Aortic smooth muscle cell (primary cell): Measurements from ENCODE around the gene COL8A2. TPM values are rescaled to one million over a fixed set of nuclear protein-coding genes. Genes with fewer than 3 reads are reported as not detected.

Experiments used
- total RNA-seq: library from RNA; depleted of rRNA; stranded (reverse); fragments of >200 nt; gene quantifications from 2 replicates; pipeline ENCODE4 v1.2.3, GENCODE V29; 2014

COL8A2 gene
- total RNA-seq: 5.7 and 5.9 TPM in 2 replicates

DNA sequence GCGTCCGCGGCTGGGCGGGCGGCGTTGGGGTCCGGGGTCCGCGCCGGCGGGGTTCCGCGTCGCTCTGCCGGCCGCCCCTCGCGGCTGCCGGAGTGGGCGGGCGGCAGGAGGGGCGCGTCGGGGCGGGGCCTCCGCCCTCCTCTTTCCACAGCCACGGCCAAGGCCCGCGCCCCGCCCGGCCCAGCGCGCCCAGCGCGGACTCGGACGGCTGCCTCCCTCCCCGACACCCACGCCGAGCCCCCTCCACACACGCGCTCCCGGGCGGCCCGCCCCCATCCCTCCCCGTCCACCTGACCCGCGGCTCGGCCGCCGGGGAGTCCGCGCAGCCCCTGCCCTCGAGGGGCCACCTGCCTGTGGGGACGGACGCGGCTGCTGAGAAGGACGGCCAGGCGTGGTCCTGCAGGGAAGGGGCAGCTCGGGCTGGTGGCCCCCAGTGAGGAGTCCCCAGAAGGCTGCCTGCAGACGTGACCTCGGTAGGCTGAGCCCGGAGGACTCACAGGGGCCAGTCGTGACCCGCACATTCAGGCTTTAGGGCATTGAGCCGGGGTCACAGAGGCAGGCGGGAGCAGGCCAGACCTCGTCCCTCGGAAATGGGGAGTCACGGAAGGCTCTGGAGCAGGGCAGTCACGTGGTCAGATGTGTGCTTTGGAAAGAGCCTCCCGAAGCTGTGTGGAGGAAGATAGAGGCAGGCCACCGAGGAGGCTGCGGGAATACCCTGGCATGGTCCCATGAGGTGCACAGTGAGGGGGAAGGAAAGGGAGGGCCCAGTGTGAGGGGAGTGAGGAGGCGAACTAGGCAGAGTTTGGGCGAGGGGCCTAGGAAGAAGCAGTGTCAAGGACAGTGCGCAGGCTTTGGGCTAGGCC lies at the start of gene COL8A2:
Gene COL8A2, minus strand, starts transcription at position 94 of the 863 bp plus-strand sequence. CDS start 24,980 bp downstream, outside the sequence.

DNA sequence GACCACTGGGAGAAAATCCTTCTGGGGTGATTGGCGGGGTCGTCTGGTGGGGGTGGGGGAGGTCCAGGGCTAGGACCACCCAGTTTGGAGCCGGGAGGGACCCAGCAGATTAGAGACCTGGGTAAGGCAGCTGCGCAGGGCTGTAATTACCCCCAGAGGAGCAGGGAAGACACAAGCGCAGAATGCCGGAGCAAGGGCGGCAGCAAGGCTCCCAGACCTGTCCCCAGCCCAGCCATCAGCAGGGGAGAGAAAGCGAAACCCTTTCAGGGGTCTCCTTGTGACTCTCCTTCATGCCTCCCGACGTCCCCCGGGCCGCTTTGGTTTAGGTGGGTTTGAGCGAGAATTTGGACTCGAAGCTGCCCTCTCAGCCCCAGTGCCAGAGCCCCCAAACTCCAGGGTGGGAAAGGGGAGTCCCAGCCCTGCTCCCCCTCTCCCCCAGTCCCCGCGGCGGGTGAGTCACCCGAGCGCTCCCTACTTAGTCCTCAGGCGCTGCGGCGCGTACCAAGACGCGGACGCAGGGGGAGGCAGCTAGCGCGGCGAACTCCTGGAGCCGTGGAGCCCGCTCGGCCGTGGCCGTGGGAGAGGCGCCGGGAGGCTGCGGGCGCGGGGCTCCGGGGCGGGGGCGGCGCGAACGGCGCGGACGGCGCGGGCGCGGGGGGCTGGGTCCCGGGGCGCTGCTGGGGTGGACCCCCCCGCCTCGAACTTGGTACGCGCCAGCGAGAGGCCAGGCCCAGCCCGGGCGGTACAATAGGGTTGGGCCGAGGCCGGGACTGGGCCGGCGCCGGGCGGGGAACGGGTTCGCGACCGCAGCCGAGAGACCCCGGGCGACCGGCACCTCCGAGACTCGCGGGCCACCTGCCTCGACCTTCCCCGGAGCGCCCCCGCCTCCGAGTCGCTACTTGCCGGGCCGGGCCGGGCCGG lies 30.6 kb upstream of the COL8A2 start, which contains the start of gene MAP7D1:
Gene MAP7D1, plus strand, starts transcription at position 753 of the 921 bp plus-strand sequence. CDS start 258 bp downstream, outside the sequence.

DNA sequence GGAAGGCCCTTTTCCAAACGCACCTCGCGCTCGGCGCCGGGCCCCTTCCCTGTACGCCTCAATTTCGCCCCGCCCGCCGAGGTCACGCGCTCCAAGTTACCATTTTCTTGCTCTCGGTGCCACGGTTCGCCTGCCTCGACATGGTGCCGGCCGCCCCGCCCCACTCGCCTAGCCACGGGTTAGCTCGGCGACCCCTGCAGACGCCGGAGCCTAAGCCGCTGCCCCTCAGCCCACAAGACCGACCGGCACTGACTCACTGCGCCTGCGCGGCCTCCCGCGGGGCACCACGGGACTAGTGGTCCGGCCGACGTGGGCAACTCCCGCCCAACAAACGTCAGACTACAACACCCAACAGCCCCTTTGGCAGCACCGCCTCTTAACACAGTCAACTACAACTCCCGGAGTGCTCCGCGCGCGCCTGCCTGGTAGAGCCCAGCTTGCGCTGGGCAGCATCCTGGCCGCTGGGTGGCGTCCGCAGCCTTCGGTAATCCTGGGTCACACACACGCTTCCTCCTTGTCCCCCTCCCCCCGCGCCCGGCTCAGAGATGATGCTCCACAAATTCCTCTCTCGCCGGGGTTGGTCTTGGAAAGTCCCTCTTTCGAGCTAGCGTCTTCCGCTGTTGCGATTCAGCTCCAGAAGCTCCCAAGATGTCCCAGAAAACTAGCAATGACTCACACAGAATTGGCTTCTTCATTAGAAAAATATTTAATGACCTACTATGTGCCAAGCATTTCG lies 24.4 kb upstream of the COL8A2 start, which contains the start of gene TRAPPC3:
Gene TRAPPC3, minus strand, starts transcription at position 250 of the 736 bp plus-strand sequence. Its CDS starts 108 bp downstream, at position 142.

DNA sequence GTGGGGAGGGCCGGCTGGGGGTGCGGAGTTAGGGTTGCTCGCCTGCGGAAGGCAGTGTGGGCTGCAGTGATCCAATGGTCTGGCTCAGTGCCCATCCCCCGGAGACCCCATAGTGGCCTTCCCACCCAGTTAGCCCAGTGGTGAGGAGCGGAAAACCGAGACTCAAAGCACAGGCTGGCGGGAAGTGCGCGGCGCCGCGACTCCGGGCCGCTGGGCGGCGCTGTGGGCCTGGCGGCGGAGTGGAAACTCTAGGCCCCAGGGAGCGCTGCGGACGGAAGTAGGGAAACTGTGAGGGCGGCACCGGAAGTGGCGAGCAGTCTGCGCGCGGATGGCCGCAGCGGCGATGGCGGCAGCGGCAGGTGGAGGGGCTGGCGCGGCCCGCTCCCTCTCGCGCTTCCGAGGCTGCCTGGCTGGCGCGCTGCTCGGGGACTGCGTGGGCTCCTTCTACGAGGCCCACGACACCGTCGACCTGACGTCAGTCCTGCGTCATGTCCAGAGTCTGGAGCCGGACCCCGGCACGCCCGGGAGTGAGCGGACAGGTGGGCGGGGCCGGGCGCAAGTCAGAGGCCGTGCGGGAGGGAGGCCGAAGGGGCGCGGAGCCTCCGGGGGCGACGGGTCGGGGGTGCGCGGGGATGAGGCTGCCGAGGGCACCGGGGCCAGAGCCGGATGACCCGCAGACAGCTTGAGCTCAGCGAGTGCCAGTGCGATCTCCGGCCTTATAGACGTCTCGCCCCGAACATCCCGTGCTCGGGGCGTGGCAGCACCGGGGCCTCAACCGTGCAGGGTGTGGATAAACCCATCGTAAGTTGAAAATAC lies 36.2 kb downstream of the COL8A2 start, which contains the start of gene ADPRS:
Gene ADPRS, plus strand, starts transcription at position 316 of the 816 bp plus-strand sequence. Its CDS starts 13 bp downstream, at position 329.

DNA sequence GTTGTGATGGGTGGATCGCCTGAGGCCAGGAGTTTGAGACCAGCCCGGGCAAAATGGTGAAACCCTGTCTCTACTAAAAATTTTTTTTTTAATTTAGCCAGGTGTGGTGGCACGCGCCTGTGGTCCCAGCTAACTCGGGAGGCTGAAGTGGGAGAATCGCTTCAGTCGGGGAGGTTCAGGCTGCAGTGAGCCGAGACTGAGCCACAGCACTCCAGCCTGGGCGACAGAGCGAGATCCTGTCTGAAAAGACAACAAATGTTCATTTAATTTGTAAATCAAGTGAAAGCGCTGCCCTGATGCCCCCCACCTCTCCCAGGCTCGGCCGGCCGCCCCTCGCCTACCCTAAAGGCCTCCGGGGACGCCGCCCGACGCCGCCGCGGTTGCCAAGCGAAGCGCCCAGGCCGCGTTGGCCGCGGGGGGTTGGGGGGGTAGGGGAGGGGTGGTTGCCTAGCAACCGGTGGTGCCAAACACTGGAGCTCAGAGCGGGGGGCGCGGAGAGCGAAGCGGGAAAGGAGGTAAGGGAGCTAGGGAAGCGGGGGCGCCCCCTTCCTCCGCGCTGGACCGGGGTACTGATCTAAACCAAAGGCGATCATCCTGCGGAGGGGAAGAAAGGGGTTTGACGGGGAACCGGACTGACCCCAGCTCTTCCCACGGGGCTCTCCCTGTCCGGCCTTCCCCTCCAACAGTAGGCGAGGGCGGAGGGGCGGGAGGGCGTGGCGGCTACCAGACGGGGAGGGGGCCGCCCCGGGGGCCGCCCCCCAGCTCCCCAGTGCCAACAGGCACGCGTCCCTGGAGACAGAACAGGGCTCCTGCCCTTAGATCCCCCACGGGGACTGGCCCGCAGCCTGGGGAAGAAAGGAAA lies 41.2 kb downstream of the COL8A2 start, which contains the start of gene TEKT2:
Gene TEKT2, plus strand, starts transcription at position 460 of the 862 bp plus-strand sequence. CDS start 828 bp downstream, outside the sequence.

Other genes starting within 250 kb of the COL8A2 start
- gene AGO1, start 242.0 kb downstream of the COL8A2 start, total RNA-seq: 10.3 and 14.1 TPM in 2 replicates
- 11.2 and 18.5 TPM in 2 replicates for gene AGO3, start 194.1 kb downstream of the COL8A2 start, total RNA-seq
- gene TEKT2, start 41.1 kb downstream of the COL8A2 start, total RNA-seq: under 0.01 TPM in 1 of 2 replicates, not detected in the other
- 22.5 and 25.8 TPM in 2 replicates for gene ADPRS, start 36.3 kb downstream of the COL8A2 start, total RNA-seq
- gene TRAPPC3, start 24.3 kb upstream of the COL8A2 start, total RNA-seq: 83.5 and 86.3 TPM in 2 replicates
- 87.5 and 88.7 TPM in 2 replicates for gene MAP7D1, start 30.9 kb upstream of the COL8A2 start, total RNA-seq
- 91.0 and 97.1 TPM in 2 replicates for gene THRAP3, start 99.2 kb upstream of the COL8A2 start, total RNA-seq
- 1.3 and 1.7 TPM in 2 replicates for gene SH3D21, start 181.1 kb upstream of the COL8A2 start, total RNA-seq
- gene EVA1B, start 198.4 kb upstream of the COL8A2 start, total RNA-seq: 202 and 212 TPM in 2 replicates